KMS-11 (cell line): ENCODE data around the gene CYB5RL.

ENCODE experiments used
- H2AFZ ChIP-seq: fragments of 200-600 bp; sonication (generic); 2 replicates; pipeline ENCODE4 v1.6.1; 2016; ENCODE audit warnings: antibody characterized with exemption, mixed run types, low read depth
- H3K27ac ChIP-seq: fragments of 200-600 bp; sonication (generic); 2 replicates; pipeline ENCODE4 v1.6.1; 2016; ENCODE audit warnings: mild to moderate bottlenecking, mixed run types
- H3K27me3 ChIP-seq: fragments of 200-600 bp; sonication (generic); 2 replicates; pipeline ENCODE4 v1.6.1; 2017; ENCODE audit warnings: mild to moderate bottlenecking, low read depth, mixed run types, moderate library complexity; ENCODE audit not compliant: insufficient read depth
- H3K36me3 ChIP-seq: fragments of 200-600 bp; sonication (generic); 2 replicates; pipeline ENCODE4 v1.6.1; 2017; ENCODE audit warnings: mild to moderate bottlenecking, mixed run types; ENCODE audit not compliant: insufficient read depth
- H3K4me1 ChIP-seq: fragments of 200-600 bp; sonication (generic); 2 replicates; pipeline ENCODE4 v1.6.1; 2016; ENCODE audit warnings: mild to moderate bottlenecking, low read depth, mixed run types; ENCODE audit not compliant: poor library complexity, severe bottlenecking
- H3K4me2 ChIP-seq: fragments of 200-600 bp; sonication (generic); 2 replicates; pipeline ENCODE4 v1.7.0; 2016; ENCODE audit warnings: mild to moderate bottlenecking, mixed run types
- H3K4me3 ChIP-seq: fragments of 200-600 bp; sonication (generic); IDR thresholded peaks from 2 replicates; pipeline ENCODE4 v1.6.1; 2017; ENCODE audit warnings: low read depth, low read length, mixed read lengths; ENCODE audit not compliant: insufficient read depth
- H3K79me2 ChIP-seq: fragments of 200-600 bp; sonication (generic); 2 replicates; pipeline ENCODE4 v1.6.1; 2016; ENCODE audit warnings: low read depth, mixed run types; ENCODE audit not compliant: insufficient read depth
- H3K9ac ChIP-seq: fragments of 200-600 bp; sonication (generic); 2 replicates; pipeline ENCODE4 v1.6.1; 2016; ENCODE audit warnings: mild to moderate bottlenecking, mixed run types
- H4K20me1 ChIP-seq: fragments of 200-600 bp; sonication (generic); 2 replicates; pipeline ENCODE4 v1.6.1; 2016; ENCODE audit warnings: mild to moderate bottlenecking, mixed run types; ENCODE audit not compliant: insufficient read depth
- CTCF ChIP-seq: fragments of 200-600 bp; sonication (generic); conservative IDR thresholded peaks from 2 replicates; pipeline ENCODE4 v1.6.1; 2017; ENCODE audit warnings: low read depth, mild to moderate bottlenecking, antibody characterized with exemption, low read length, moderate library complexity, mixed read lengths

The CYB5RL gene

GRCh38 chr1:54156986-54157385, 42.8 kb downstream of the CYB5RL start:
- H3K27ac ChIP-seq: no peak overlapping the region
- H3K4me3 ChIP-seq: no peak overlapping the region
- H3K4me2 ChIP-seq: no peak overlapping the region
- H3K4me1 ChIP-seq: no peaks in the 10 kb centered on the region
- H3K36me3 ChIP-seq: no peaks in the 10 kb centered on the region
- H3K79me2 ChIP-seq: no peaks in the 10 kb centered on the region
- H2AFZ ChIP-seq: no peak overlapping the region
- no peak for TF ChIP-seq CTCF
- H4K20me1 ChIP-seq: no peaks in the 10 kb centered on the region
- no peak overlapping the region for H3K9ac ChIP-seq
- no peaks in the 10 kb centered on the region for H3K27me3 ChIP-seq

GRCh38 chr1:54156201-54156600, 43.6 kb downstream of the CYB5RL start:
- Histone ChIP-seq H4K20me1 (no peaks in the 10 kb centered on the region), H3K36me3 (no peaks in the 10 kb centered on the region), H3K27me3 (no peaks in the 10 kb centered on the region), H3K4me1 (no peaks in the 10 kb centered on the region), H3K79me2 (no peaks in the 10 kb centered on the region), H3K27ac (no peak overlapping the region), H3K4me3 (no peak overlapping the region), H2AFZ (no peak overlapping the region), H3K4me2 (no peak overlapping the region), H3K9ac (no peak overlapping the region)
- no peak for TF ChIP-seq CTCF

GRCh38 chr1:54153535-54154439, 46.0 kb downstream of the CYB5RL start:
- no peak overlapping the region for H3K4me2 ChIP-seq

GRCh38 chr1:54152696-54153095, 47.1 kb downstream of the CYB5RL start, which contains the start of gene CDCP2:
CDCP2 (minus strand) TSS chr1:54153000; CDS start chr1:54152922, 78 bp downstream.
- TF ChIP-seq CTCF: no peak
- Histone ChIP-seq H3K9ac (no peak within 1 kb of the TSS), H3K79me2 (no peaks in the 10 kb centered on the region), H3K4me3 (no peak within 1 kb of the TSS), H3K4me2 (no peak within 1 kb of the TSS), H3K27me3 (no peaks in the 10 kb centered on the region), H4K20me1 (no peaks in the 10 kb centered on the region), H3K27ac (no peak within 1 kb of the TSS), H3K36me3 (no peaks in the 10 kb centered on the region), H3K4me1 (no peaks in the 10 kb centered on the region), H2AFZ (no peak within 1 kb of the TSS)

More at GRCh38 chr1:54153535-54154439, 46.0 kb downstream of the CYB5RL start:
- no peak overlapping the region for H3K27ac ChIP-seq
- H3K9ac ChIP-seq: no peak overlapping the region
- H4K20me1 ChIP-seq: no peaks in the 10 kb centered on the region
- H3K79me2 ChIP-seq: no peaks in the 10 kb centered on the region
- no peaks in the 10 kb centered on the region for H3K27me3 ChIP-seq
- TF ChIP-seq CTCF: no peak
- no peak overlapping the region for H3K4me3 ChIP-seq
- no peak overlapping the region for H2AFZ ChIP-seq
- H3K36me3 ChIP-seq: no peaks in the 10 kb centered on the region
- H3K4me1 ChIP-seq: no peaks in the 10 kb centered on the region
